GM18502 (cell line): ENCODE data around the gene CTNND2.

Experiments
- ATAC-seq: cut with Tn5 transposase; IDR thresholded peaks from one replicate; pipeline ENCODE4 v1.9.1; 2021; ENCODE audit warnings: mild to moderate bottlenecking; ENCODE audit not compliant: unreplicated experiment, poor library complexity

CTNND2 gene

GRCh38 chr5:11785771-11786352 lies 118.4 kb downstream of the CTNND2 start:
- ATAC-seq: no peak

GRCh38 chr5:11780641-11781345 lies 123.5 kb downstream of the CTNND2 start:
- ATAC-seq: no peak

GRCh38 chr5:11777096-11777495 lies 127.2 kb downstream of the CTNND2 start:
- ATAC-seq: no peak

GRCh38 chr5:11770310-11770709 lies 133.9 kb downstream of the CTNND2 start:
- ATAC-seq: no peak

GRCh38 chr5:11760934-11761603 lies 143.2 kb downstream of the CTNND2 start:
- ATAC-seq: no peak

- no peak for ATAC-seq
Measured at GRCh38 chr5:11758321-11758720, 145.9 kb downstream of the CTNND2 start.

GRCh38 chr5:11757661-11758060 lies 146.6 kb downstream of the CTNND2 start:
- no peak for ATAC-seq

- no peak for ATAC-seq
Measured at GRCh38 chr5:11737010-11737409, 167.2 kb downstream of the CTNND2 start.

- ATAC-seq: no peak
Measured at GRCh38 chr5:11734369-11734768, 169.9 kb downstream of the CTNND2 start.

GRCh38 chr5:11733840-11734192 lies 170.4 kb downstream of the CTNND2 start:
- no peak for ATAC-seq

- ATAC-seq: no peak
Measured at GRCh38 chr5:11733185-11733839, 170.9 kb downstream of the CTNND2 start.

GRCh38 chr5:11724940-11725339 lies 179.3 kb downstream of the CTNND2 start:
- ATAC-seq: no peak

- ATAC-seq: no peak
Measured at GRCh38 chr5:11719888-11720481, 184.3 kb downstream of the CTNND2 start.

- no peak for ATAC-seq
Measured at GRCh38 chr5:11715461-11716196, 188.6 kb downstream of the CTNND2 start.

GRCh38 chr5:11711932-11712331 lies 192.3 kb downstream of the CTNND2 start:
- no peak for ATAC-seq

GRCh38 chr5:11709021-11709420 lies 195.2 kb downstream of the CTNND2 start:
- ATAC-seq: no peak

- no peak for ATAC-seq
Measured at GRCh38 chr5:11704916-11705315, 199.3 kb downstream of the CTNND2 start.

GRCh38 chr5:11700391-11700790 lies 203.9 kb downstream of the CTNND2 start:
- no peak for ATAC-seq

- ATAC-seq: no peak
Measured at GRCh38 chr5:11692636-11693035, 211.6 kb downstream of the CTNND2 start.

GRCh38 chr5:11687498-11687897 lies 216.7 kb downstream of the CTNND2 start:
- no peak for ATAC-seq
